ENCODE results near the gene SIK2.

Gene SIK2

GRCh38 chr11:111582163-111582562, 20.1 kb upstream of the SIK2 start:
- no peak for DNase-seq (ENCODE audit: low spot score)

- DNase-seq (ENCODE audit: low spot score): no peak
These were observed 19.4 kb upstream of the SIK2 start for GRCh38 chr11:111582881-111583280.

DNA sequence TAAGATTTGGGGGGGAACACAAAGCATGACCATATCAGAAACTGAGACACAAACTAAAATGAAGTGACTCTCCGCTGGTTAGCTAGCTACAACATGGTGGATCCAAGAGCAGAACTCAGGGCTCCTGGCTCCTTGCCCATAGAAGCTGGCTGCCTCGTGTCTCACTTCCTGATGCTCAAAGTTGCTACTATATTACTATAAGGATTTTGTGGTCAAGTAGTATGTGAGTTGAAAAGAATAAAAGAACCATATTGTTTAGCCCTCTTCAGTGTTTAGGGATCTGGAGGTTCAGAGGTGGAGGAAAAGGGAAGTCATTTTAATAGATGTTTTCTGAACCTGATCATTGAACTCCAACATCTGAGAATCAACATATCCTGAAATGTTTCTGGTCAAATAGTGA, 16.9 kb upstream of the SIK2 start:
- DNase-seq (ENCODE audit: low spot score): no peak

- DNase-seq (ENCODE audit: low spot score): peak; percentile 38
These were observed 15.8 kb upstream of the SIK2 start for GRCh38 chr11:111586388-111586831.

DNA sequence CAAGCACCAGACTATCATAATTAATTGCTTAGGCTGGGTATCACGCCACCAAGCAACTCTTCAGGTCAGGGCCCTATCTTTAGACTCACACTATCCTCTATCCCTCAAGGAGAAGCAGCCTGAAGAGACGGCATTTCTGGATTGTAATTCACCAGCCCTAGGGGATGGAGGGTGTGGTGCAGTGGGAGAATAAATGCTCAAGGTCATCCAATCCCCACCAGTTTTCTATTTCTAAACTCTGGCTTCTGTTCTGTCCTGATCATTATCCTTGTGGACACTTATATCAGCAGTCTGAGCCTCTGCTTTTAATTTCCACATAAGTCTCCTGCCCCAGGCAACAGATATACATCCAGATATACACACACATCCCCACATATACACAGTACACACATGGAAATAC, 13.1 kb upstream of the SIK2 start:
- no peak for DNase-seq (ENCODE audit: low spot score)

- DNase-seq (ENCODE audit: low spot score): no peak
These were observed 12.3 kb upstream of the SIK2 start for GRCh38 chr11:111589886-111590499.

DNA sequence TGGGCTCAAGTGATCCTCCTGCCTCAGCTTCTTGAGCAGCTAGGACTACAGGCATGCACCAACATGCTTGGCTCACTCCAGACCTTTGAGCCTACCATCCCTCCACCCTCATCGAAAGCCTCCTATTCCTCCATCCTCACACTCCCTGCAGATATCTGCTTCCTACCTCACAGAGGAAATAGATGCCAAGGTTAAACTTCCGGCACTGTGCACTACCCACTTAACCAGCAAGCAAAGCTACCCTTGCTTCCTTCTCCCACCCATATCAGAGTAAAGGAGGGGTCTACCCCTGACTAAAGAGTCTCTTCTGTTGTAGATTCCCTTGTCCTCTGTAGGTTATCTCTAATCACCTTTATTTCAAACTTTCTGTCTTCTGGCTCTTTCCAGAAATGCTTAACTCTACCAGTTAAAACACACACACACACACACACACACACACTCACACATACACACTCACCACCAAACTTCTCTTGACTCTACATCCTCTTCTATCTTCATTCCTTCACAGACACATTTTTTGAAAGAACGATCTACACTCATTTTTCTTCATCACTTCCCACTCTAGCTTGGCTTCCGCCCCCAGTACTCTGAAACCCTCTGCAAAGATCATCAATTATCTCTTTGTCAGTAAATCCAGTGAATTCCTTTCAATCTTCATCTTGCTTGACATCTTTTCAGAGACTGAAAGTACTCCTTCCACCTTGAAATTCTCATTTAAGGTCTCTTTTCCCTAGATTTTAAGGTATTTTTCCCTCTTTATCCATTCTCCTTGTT, 10.9 kb upstream of the SIK2 start:
- DNase-seq (ENCODE audit: low spot score): no peak

DNA sequence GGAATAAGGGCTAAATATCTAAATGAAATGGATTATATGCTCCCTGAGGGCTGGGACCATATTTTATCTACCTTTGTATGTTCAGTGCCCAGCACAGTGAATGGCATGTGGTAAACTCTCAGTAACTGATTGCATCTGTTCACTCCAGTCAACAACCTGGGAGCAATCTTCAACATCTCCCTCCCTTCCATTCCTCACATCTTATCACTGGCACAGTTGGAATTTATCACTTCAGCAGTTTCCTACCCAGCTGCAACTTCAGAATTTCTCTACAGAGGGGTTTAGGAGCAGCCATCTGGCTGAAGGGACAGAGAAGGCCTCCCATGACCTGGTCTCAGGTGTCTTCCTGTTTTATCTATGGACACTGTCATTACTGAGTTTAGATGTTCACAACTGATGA, 9.8 kb upstream of the SIK2 start:
- DNase-seq (ENCODE audit: low spot score): no peak

GRCh38 chr11:111596319-111596718, 5.9 kb upstream of the SIK2 start:
- no peak for DNase-seq (ENCODE audit: low spot score)

DNA sequence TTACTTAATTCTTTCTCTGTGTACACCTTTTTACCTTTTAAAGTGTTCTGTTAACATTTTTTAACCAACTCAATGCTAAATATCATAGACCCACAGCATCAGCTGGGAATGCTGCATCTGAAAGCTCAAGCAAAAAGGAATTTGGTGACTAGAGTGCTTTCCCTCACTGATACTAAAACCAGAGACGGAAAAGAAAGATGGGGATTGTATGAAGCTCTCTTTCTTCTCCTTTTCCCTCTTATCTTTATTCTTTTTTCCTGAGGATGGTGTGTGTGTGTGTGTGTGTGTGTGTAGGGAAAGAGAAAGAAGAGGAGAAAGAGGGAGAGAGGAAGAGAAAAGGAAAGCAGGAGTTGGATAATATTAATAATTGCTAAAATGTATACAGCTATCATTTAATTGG, 4.1 kb upstream of the SIK2 start:
- DNase-seq (ENCODE audit: low spot score): no peak

DNA sequence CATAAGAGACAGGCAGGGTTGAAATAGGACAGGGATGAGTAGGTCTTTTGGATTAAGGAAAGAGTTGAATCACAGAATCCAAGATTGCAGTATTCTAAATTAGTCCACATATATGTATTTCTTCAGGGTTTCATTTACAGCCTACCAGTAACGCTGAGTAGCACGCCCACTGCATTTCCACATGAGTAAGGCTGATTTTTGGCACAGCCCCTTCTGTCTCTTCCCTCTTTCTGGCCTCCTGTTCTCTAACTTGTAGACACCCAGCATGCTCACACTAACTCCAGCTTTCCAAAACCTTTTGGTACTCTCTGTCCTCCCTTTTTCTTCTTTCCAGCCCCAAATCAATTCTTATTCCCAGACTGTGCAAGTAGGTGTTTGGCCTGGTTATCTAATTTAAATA, 3.7 kb upstream of the SIK2 start:
- DNase-seq (ENCODE audit: low spot score): no peak

- no peak for DNase-seq (ENCODE audit: low spot score)
These were observed 642 bp upstream of the SIK2 start for GRCh38 chr11:111601636-111601978.

- no peak for DNase-seq (ENCODE audit: low spot score)
These were observed 789 bp downstream of the SIK2 start for GRCh38 chr11:111602865-111603610.

DNA sequence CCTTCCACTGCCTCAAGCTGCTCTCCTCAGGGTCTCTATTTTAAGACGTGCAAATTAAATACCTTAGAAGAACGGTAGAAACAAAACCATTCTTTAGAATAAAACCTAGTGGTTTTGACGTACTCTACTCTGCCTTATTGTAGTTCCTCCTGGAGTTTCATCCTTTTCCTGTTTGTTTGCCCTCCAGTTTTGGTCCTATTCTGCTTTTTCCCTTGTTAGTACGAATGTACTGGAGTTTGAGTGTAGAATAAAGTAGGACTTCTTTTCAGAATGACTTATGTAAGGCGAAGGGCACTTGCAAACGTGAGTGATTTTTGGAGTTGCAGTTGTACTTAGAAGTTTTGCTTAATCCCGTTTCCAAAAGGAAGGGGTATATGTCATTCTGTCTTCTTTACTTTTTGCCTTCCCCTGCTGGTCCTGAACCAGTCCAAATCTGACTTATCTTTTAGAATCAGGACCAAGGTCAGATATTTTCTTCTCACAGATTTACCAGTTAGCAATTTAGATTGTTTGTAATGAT, 1.4 kb downstream of the SIK2 start:
- no peak for DNase-seq (ENCODE audit: low spot score)

DNA sequence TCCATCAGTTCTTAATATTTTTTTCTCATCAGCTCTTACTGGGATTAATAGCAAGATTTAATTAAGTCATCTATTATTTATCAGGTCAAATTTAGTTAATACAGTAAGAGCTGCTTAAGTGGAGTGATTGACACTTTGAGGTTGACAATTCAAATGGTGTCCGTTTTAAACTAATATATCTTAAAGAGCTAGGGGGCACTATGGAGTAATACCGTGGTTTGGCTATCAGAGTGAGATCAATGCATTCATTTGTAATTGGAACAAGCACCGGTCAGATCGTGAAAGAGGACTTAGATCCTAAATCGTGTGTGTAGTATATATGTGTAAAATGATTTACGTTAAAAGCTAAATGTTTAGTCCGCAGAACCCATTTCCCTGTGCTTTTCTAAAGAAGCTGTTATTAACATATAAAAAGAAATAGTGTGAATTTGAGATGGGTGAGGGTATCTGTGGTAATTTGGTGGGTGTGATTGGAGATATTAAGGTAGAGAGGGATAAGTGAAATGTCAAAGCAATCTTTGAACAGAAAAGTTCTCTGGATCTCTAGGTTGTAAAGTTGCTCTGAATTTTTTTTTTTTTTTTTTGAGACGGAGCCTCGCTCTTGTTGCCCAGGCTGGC, 2.3 kb downstream of the SIK2 start:
- DNase-seq (ENCODE audit: low spot score): peak; percentile 70

- DNase-seq (ENCODE audit: low spot score): no peak
These were observed 3.4 kb downstream of the SIK2 start for GRCh38 chr11:111605681-111606080.

DNA sequence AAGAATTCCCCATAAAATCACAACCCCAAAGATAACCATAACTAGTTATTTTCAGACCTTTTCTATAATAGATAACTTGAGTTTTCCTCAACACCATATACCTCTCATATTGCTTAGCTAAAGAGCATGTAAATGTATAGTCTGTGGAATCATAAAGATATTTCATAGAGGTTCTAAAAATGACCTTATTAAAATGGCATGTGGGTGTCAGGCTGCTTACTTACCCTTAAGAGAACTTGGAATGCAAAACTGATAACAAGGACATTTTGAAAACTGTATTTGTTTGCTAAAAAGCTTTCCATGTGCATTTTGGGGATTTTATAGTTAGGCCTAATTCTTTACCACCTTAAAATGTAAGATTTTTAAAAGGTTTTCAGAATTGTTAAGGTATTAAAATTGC, 4.7 kb downstream of the SIK2 start:
- DNase-seq (ENCODE audit: low spot score): no peak

GRCh38 chr11:111607751-111608150, 5.5 kb downstream of the SIK2 start:
- DNase-seq (ENCODE audit: low spot score): no peak

DNA sequence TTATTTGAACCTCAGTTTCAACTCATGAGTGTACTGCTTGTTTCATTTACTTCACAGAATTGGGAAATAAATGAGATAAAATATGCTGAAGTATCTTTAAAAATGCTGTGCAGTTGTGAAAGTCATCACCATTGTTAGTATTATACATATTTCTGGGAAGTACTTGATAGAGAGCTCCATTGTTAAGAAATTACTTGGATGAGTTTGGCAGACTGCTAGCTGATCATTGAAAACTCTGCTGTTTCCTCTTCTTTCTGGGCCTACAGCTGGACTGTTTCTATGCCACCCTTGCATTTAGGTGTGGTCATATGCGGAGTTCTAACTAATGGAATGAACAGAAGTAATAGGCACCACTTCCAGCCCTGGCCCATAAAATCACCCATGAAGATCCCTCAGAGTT, 10.0 kb downstream of the SIK2 start:
- DNase-seq (ENCODE audit: low spot score): no peak

GRCh38 chr11:111617286-111617685, 15.0 kb downstream of the SIK2 start:
- DNase-seq (ENCODE audit: low spot score): no peak

DNA sequence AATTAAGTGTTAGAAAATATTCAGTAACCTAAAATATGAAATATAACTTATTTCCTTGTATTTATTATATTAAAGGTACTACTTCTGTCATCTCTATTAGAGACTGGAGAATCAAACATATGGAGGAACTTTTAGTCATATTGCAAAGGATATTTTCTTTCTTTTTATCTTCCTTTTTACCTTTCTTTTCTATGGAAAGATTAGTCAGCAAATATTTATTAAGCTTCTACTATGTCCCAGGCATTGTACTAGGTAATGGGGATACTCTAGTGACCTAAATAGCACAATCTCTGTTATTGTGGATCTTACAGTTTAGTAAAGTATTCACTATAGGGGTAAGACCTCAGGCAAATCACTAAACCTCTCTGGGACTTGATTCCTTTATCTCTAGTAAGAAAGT, 18.3 kb downstream of the SIK2 start:
- DNase-seq (ENCODE audit: low spot score): no peak

DNA sequence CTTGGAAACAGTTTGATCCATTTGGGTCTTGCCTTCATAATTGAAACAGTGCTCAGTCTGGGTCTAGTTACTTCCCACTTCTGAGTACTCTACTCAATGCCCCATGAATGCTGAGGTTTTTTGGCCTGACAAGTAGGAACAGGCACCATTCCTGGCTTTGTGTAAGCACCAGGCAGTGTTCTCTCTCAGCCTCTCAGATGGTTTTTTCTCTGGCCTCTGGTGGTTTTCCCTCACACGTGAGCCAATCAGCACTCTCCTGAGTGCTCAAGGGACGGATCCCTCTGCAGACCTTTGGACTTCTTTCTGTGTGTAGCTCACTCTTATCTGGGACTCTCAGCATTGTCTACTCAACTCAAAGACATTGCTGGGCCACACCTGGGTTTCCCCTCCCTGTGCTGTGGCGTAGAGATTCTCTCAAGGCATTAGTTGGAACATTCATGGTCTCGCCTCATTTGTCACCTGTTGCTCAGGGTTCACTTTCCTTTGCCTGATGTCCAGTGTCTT, 21.3 kb downstream of the SIK2 start:
- no peak for DNase-seq (ENCODE audit: low spot score)

Measured in activated CD4-positive, alpha-beta T cell treated with anti-CD3 and anti-CD28 coated beads, Interleukin-2, Interleukin-4, amounts not matched to agents 100 ng/mL and 50 ng/mL, durations not matched to agents 16 hours and 8 hours (primary cell).